ENCODE data around the gene FAM210A.

The FAM210A gene

DNA sequence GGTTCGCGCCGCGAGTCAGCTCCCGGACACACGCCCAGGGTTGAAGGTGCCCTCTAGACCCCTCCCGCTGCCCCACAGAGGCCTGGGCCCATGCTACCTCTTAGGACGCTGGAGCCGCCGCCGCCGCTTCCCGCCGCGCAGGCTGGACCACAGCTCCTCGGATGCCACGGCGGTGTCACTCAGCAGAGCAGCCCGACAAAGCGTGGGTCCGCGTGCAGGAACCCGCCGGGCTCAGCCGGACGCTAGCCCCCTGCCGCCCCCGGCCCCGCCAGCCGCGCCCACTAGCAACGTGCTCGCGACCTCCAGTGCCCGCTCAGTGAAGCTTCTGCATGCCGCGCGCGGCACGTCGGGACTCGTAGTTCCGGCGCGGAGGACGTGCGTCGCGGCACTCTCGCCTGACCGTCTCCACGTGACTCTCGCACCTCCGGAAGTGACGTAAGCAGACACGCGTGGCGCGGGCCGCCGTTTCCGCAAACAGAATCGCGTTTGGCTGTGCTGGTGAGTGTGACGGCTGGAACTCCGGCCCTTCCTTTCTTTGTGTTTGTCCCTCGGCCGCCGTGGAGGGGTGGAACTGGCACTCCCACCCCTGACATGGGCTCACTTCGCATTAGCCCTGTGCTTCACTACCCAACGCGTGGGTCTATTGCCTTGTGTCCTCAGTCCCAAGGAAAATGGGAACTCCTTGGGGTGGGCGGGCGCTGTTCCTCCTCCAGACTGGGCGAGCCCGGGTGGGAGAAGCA, at the start of gene FAM210A, which contains the start of gene RNMT:
TSS of gene FAM210A (minus strand) at position 327 of the 740 bp plus-strand sequence. CDS start 44,481 bp downstream, outside the sequence.
TSS of gene RNMT (plus strand) at position 442 of the 740 bp plus-strand sequence. CDS start 4,845 bp downstream, outside the sequence.
- TF ChIP-seq GATA2 (IDR thresholded peaks at IDR 0.05; ENCODE audit: low read depth, low read length), result no peak; the same call in 1 of the 2 replicates
- no peak for TF ChIP-seq GATA3 (IDR thresholded peaks at IDR 0.05; ENCODE audit: low read depth, low read length)

DNA sequence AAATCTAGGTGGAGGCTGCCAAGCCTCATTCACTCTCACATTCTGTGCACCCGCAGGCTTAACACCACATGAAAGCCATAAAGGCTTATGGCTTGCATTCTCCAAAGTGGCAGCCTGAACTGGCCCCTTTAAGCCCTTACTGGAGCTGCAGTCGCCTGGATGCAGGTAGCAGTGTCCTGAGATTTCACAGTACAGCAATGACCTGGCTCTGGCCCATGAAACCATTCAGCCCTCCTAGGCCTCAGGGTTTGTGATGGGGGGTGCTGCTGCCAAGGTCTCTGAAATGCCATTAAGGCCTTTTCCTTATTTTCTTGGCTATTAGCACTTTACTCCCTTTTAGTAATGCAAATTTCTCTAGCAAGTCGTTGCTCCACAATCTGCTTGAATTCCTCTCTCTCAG, 48.7 kb upstream of the FAM210A start:
- TF ChIP-seq GATA3 (IDR thresholded peaks at IDR 0.05; ENCODE audit: low read depth, low read length) (no peak), GATA2 (IDR thresholded peaks at IDR 0.05; ENCODE audit: low read depth, low read length) (no peak)

DNA sequence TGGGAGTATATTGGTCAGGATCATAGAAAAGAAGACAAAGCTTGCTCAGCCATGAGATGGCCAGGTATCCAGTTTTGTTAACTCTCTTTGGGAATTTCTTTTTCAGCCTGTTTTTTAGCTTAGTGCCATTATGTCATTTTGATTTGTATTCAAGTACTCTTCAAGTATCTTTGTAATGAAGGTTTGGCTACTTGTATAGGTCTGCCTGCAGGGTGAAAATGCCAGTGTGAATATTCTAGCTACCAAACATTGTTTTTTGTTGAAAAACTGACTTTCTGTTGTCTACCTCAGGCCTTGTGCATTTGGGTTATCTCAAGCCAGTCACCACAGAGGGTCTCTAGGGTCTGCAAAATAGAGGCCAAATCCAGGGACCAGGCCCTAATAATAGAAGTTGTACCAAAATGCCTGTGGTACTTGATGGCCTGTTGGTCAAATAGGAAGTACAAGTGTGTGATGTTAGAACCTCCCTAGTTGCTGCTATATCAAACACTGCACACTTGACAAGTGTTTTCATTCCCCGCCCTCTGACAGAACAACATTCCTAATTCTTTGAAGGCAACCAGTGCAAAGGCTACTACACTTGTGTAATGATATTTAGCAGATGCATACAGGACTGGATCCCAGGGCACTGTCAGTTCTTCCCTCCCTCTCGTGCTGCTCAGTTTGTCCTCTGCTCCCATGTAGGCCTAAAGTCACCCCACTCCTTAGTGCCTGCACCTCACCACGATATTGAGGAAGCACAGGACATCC, 36.5 kb upstream of the FAM210A start:
- TF ChIP-seq GATA3 (IDR thresholded peaks at IDR 0.05; ENCODE audit: low read depth, low read length) (no peak), GATA2 (IDR thresholded peaks at IDR 0.05; ENCODE audit: low read depth, low read length) (no peak)

DNA sequence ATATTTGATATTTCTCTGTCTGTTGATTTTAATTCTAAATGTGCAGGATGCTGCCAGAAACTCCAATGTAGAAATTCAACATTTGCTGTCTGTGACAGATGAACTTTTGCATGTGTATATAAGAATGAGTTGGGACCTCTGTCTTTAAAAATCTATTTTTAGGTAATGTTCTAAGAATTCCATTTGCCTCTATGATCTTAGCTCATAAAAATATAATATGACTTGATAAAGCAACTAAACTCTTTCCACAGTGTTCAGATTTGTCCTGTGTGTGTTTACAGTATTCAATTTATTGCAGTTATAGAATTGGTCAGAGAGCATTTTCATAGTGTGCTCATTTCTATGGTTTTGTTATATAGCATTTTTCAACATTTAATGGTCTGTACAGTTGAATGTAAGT, 33.7 kb upstream of the FAM210A start:
- TF ChIP-seq GATA3 (IDR thresholded peaks at IDR 0.05; ENCODE audit: low read depth, low read length) (no peak), GATA2 (IDR thresholded peaks at IDR 0.05; ENCODE audit: low read depth, low read length) (no peak)

- TF ChIP-seq GATA2 (IDR thresholded peaks at IDR 0.05; ENCODE audit: low read depth, low read length), result no peak
- no peak for TF ChIP-seq GATA3 (IDR thresholded peaks at IDR 0.05; ENCODE audit: low read depth, low read length)
Measured at GRCh38 chr18:13758622-13759021, 32.3 kb upstream of the FAM210A start.

DNA sequence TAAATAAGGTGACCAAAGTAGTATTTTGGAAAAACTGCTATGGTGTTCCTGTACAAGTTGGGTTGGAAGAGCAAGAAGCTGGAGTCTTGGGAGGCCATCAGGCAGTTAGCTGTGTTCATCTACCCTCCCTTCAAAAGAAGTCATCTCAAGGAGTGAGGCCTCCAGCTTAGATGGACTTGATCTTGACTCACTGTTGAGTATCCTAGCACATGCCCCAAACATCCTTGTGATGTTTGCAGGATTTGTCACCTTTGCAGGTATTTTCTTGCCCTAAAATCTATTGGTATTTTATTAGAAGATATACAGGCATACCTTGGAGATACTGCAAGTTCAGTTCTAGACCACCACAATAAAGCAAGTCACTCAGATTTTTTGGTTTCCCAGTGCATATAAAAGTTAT, 30.3 kb upstream of the FAM210A start:
- no peak for TF ChIP-seq GATA3 (IDR thresholded peaks at IDR 0.05; ENCODE audit: low read depth, low read length)

- TF ChIP-seq GATA3 (IDR thresholded peaks at IDR 0.05; ENCODE audit: low read depth, low read length), result no peak
- no peak for TF ChIP-seq GATA2 (IDR thresholded peaks at IDR 0.05; ENCODE audit: low read depth, low read length)
Measured at GRCh38 chr18:13756261-13756660, 29.9 kb upstream of the FAM210A start.

GRCh38 chr18:13746633-13747032, 20.3 kb upstream of the FAM210A start:
- TF ChIP-seq GATA2 (IDR thresholded peaks at IDR 0.05; ENCODE audit: low read depth, low read length), result no peak
- no peak for TF ChIP-seq GATA3 (IDR thresholded peaks at IDR 0.05; ENCODE audit: low read depth, low read length)

- TF ChIP-seq GATA3 (IDR thresholded peaks at IDR 0.05; ENCODE audit: low read depth, low read length), result no peak
- TF ChIP-seq GATA2 (IDR thresholded peaks at IDR 0.05; ENCODE audit: low read depth, low read length), result no peak
Measured at GRCh38 chr18:13745696-13746095, 19.3 kb upstream of the FAM210A start.

GRCh38 chr18:13735681-13736080, 9.3 kb upstream of the FAM210A start:
- no peak for TF ChIP-seq GATA3 (IDR thresholded peaks at IDR 0.05; ENCODE audit: low read depth, low read length)
- no peak for TF ChIP-seq GATA2 (IDR thresholded peaks at IDR 0.05; ENCODE audit: low read depth, low read length)

DNA sequence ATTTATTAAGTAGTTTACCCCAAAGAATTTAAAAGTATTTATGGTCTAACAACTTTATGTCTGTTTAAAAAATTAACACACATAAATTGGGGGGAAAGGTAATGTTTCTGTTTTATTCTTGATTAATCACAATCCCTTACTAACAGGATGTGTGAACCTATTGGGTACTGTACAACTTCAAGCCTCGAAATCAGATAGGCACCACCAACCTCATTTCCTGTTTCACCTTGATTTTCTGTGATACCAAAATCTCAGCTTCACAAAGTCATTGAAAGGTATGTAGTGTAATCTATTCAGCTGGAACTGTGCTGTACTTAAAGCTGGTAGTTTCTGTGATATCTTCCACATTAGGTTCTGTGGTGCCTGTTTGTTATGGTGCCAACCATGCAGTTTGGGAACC, 4.1 kb upstream of the FAM210A start:
- TF ChIP-seq GATA3 (IDR thresholded peaks at IDR 0.05; ENCODE audit: low read depth, low read length) (no peak), GATA2 (IDR thresholded peaks at IDR 0.05; ENCODE audit: low read depth, low read length) (no peak)

DNA sequence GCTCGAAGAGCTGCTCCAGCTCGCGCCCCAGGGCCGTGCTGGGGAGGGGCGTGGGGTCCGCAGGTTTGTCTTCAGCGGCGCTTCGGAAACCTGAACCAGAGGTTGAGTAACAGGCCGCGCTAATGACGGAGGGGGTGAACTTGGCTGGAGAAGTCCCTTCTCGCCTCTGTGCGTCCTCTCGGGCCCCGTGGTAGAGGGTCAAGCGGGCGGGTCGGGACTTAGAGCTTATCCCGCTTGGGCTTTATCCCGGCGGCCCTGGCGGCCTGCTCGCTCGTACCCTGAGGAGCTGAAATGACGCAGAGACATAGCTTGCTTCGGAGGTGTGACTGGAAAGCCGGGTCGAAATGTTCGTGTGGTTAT, 594 bp upstream of the FAM210A start:
- TF ChIP-seq GATA3 (IDR thresholded peaks at IDR 0.05; ENCODE audit: low read depth, low read length) (no peak), GATA2 (IDR thresholded peaks at IDR 0.05; ENCODE audit: low read depth, low read length) (no peak)

GRCh38 chr18:13725566-13726231, 659 bp downstream of the FAM210A start:
- TF ChIP-seq GATA2 (IDR thresholded peaks at IDR 0.05; ENCODE audit: low read depth, low read length), result no peak

DNA sequence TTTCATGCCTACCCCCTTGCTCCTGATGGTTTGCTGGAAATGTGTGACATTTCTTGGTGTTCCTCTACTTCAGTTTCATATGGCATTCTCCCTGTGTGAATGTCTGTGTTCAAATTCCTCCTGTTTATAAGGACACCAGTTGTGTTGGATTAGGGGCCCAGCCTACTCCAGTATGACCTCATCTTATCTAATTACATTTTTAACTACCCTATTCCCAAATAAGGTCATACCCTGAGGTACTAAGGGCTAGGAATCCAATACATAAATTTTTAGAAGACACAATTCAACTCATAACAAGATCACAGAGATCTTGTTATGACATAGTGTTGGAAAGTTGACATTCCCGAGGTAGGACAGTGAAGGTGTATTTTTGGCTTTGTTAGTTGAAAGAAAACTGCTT, 5.5 kb downstream of the FAM210A start:
- TF ChIP-seq GATA3 (IDR thresholded peaks at IDR 0.05; ENCODE audit: low read depth, low read length), result no peak
- TF ChIP-seq GATA2 (IDR thresholded peaks at IDR 0.05; ENCODE audit: low read depth, low read length), result no peak

Data from SH-SY5Y (cell line).